GM10266 (cell line): ENCODE data around the gene SLC2A1.

Source experiments
- DNase-seq: peaks from one replicate; pipeline ENCODE4 v3.0.0; 2012; ENCODE audit errors: extremely low spot score
- TF ChIP-seq, protein P1 (sequence below): IDR thresholded peaks from 2 replicates; pipeline ENCODE4 v1.5.1; 2012; ENCODE audit warnings: mild to moderate bottlenecking, low read depth; ENCODE audit not compliant: control insufficient read depth, insufficient read depth; ENCODE audit errors: missing control alignments

SLC2A1 gene

DNA sequence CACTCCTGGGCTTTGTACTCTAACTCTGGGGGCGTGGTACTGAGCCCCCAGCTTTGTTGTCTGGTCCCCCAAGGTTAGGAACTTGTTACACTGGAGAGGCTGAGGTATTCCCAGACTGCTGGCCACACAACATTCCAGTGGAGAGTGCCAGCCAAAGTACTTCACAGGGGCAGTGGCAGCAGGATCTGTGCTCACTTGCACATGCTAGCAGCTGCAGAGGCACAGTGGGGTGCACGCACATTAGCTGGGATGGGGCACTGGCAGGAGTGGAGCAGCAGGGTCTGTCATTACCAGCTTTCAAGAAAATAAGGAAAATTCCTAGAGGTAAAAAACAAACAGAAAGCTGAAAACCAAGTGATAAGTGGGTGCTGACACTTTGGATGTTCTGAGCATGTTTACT lies 81.3 kb downstream of the SLC2A1 start:
- TF ChIP-seq, protein P1, sequence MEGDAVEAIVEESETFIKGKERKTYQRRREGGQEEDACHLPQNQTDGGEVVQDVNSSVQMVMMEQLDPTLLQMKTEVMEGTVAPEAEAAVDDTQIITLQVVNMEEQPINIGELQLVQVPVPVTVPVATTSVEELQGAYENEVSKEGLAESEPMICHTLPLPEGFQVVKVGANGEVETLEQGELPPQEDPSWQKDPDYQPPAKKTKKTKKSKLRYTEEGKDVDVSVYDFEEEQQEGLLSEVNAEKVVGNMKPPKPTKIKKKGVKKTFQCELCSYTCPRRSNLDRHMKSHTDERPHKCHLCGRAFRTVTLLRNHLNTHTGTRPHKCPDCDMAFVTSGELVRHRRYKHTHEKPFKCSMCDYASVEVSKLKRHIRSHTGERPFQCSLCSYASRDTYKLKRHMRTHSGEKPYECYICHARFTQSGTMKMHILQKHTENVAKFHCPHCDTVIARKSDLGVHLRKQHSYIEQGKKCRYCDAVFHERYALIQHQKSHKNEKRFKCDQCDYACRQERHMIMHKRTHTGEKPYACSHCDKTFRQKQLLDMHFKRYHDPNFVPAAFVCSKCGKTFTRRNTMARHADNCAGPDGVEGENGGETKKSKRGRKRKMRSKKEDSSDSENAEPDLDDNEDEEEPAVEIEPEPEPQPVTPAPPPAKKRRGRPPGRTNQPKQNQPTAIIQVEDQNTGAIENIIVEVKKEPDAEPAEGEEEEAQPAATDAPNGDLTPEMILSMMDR, result no peak
- DNase-seq, result no peak

DNA sequence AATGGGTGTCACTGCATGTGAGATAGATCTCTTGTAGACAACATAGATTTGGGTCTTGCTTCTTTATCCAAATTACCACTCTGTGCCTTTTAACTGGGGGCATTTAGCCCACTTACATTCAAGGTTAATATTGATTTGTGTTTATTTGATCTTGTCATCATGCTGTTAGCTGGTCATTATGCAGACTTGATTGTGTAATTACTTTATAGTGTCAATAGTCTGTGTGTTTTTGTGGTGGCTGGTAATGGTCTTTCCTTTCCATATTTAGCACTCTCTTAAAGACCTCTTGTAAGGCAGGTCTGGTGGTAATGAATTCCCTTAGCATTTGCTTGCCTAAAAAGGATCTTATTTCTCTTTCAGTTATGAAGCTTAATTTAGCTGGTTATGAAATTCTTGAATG lies 82.7 kb downstream of the SLC2A1 start:
- no peak for DNase-seq
- TF ChIP-seq, protein P1, result no peak
